Measurements from ENCODE around the gene NOS3.

DNA sequence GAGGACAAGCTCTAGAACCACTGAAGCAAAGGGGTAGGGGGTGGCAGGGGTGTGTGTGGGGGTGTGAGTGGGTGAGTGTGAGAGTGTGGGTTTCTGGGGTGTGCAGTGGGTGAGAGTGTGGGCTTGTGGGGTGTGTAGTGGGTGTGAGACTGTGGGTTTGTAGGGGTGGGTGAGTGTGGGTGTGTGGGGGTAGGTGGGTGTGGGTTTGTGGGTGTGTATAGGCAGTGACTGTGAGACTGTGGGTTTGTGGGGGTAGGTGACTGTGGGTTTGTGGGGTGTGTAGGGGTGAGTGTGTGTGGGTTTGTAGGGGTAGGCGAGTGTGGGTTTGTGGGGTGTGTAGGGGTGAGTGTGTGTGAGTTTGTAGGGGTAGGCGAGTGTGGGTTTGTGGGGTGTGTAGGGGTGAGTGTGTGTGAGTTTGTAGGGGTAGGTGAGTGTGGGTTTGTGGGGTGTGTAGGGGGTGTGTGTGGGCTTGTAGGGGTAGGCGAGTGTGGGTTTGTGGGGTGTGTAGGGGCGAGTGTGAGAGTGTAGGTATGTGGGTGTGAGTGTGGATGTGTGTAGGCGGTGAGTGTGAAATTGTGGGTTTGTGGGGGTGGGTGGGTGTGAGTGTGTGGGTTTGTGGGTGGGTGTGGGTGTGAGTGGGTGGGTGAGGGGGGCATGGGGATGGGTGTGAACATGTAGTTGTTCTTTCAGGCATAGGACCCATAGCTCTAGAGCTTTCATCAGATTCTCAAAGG, 8.8 kb downstream of the NOS3 start:
- TF ChIP-seq, protein P1, sequence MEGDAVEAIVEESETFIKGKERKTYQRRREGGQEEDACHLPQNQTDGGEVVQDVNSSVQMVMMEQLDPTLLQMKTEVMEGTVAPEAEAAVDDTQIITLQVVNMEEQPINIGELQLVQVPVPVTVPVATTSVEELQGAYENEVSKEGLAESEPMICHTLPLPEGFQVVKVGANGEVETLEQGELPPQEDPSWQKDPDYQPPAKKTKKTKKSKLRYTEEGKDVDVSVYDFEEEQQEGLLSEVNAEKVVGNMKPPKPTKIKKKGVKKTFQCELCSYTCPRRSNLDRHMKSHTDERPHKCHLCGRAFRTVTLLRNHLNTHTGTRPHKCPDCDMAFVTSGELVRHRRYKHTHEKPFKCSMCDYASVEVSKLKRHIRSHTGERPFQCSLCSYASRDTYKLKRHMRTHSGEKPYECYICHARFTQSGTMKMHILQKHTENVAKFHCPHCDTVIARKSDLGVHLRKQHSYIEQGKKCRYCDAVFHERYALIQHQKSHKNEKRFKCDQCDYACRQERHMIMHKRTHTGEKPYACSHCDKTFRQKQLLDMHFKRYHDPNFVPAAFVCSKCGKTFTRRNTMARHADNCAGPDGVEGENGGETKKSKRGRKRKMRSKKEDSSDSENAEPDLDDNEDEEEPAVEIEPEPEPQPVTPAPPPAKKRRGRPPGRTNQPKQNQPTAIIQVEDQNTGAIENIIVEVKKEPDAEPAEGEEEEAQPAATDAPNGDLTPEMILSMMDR (IDR thresholded peaks at IDR 0.05; ENCODE audit: poor library complexity, severe bottlenecking) = no peak
- TF ChIP-seq EZH2 (IDR thresholded peaks at IDR 0.05; ENCODE audit: borderline replicate concordance, insufficient read depth, low read length, poor library complexity, severe bottlenecking) (no peak), TAF1 (IDR thresholded peaks at IDR 0.05; ENCODE audit: low read depth) (no peak), EP300 (conservative IDR thresholded peaks at IDR 0.05; ENCODE audit: poor library complexity, severe bottlenecking) (no peak), SMC3 (conservative IDR thresholded peaks at IDR 0.05; ENCODE audit: poor library complexity) (no peak)
- TF ChIP-seq, protein P2, sequence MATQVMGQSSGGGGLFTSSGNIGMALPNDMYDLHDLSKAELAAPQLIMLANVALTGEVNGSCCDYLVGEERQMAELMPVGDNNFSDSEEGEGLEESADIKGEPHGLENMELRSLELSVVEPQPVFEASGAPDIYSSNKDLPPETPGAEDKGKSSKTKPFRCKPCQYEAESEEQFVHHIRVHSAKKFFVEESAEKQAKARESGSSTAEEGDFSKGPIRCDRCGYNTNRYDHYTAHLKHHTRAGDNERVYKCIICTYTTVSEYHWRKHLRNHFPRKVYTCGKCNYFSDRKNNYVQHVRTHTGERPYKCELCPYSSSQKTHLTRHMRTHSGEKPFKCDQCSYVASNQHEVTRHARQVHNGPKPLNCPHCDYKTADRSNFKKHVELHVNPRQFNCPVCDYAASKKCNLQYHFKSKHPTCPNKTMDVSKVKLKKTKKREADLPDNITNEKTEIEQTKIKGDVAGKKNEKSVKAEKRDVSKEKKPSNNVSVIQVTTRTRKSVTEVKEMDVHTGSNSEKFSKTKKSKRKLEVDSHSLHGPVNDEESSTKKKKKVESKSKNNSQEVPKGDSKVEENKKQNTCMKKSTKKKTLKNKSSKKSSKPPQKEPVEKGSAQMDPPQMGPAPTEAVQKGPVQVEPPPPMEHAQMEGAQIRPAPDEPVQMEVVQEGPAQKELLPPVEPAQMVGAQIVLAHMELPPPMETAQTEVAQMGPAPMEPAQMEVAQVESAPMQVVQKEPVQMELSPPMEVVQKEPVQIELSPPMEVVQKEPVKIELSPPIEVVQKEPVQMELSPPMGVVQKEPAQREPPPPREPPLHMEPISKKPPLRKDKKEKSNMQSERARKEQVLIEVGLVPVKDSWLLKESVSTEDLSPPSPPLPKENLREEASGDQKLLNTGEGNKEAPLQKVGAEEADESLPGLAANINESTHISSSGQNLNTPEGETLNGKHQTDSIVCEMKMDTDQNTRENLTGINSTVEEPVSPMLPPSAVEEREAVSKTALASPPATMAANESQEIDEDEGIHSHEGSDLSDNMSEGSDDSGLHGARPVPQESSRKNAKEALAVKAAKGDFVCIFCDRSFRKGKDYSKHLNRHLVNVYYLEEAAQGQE (IDR thresholded peaks at IDR 0.05; ENCODE audit: borderline replicate concordance) = no peak
